ENCODE data around the gene SLC22A16.
"Not testable (repeated sequence)": the region's sequence is repeated elsewhere in the genome, so short reads cannot be mapped to it uniquely, and the experiment has no call there.

The SLC22A16 gene

GRCh38 chr6:110476046-110476849 is at the start of gene SLC22A16:
TSS of gene SLC22A16 (minus strand) at chr6:110476613. CDS start at chr6:110476574, 39 bp downstream.
- peak; percentile 52 for DNase-seq (ENCODE audit: low spot score)

DNA sequence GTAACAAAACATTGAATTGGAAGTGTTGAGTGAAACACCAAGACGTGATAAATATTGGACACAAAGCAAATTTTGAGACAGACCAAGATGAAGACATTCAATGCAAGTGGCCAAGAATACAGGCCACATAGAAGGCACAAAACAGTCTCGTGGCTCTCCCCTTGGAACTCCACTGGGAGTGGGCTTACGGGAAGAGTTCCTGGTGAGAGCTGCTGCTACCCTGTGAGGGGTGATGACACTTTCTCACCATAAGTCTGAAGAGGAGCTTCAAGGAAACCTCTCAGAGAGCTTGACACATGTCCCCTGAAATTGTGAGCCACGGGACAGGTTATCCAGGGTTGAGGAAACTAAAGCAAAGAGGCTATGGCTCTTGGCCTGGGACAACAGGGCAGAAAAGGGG is 48.6 kb upstream of the SLC22A16 start:
- DNase-seq (ENCODE audit: low spot score): no peak

GRCh38 chr6:110524305-110524704 is 47.9 kb upstream of the SLC22A16 start:
- no peak for DNase-seq (ENCODE audit: low spot score)

DNA sequence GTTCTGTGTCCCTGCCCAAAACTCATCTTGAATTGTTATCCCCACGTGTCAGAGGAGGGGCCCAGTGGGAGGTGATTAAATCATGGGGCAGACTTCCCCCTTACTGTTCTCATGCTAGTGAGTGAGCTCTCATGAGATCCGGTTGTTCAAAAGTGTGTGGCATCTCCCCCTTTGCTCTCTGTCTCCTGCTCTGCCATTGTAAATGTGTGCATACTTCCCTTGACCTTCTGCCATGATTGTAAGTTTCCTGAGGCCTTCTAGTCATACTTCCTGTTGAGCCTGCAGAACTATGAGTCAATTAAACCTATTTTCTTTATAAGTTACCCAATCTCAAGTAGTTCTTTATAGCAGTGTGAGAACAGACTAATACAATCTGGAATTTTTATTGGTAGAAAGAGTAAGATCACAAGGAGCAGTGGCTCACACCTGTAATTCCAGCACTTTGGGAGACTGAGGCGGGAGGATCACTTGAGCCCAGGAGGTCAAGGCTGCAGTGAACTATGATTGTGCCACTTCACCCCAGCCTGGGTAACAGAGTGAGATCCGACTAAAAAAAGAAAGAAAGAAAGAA is 47.1 kb upstream of the SLC22A16 start:
- DNase-seq (ENCODE audit: low spot score): no peak

DNA sequence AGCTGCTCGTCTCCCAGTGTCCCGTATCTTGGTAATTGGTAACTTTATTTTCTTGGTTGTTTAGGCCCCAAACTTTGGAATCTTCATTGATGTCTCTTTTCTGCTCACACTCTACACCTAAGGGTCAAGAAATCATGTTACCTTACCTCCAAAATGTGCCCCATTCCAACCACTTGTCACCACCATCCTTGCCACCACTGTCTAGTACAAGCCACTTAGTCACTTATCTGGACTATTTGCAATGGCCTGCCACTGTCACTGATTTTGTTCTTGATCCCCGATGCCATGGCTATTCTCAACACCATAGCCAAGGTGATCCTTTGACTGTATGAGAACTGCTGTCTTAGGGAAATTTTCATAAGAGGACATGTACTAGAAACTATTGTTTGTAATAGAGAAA is 46.0 kb upstream of the SLC22A16 start:
- DNase-seq (ENCODE audit: low spot score): no peak

- no peak for DNase-seq (ENCODE audit: low spot score)
Measured at GRCh38 chr6:110520992-110521543, 44.7 kb upstream of the SLC22A16 start.

GRCh38 chr6:110520209-110520965 is 44.0 kb upstream of the SLC22A16 start:
- no peak for DNase-seq (ENCODE audit: low spot score)

DNA sequence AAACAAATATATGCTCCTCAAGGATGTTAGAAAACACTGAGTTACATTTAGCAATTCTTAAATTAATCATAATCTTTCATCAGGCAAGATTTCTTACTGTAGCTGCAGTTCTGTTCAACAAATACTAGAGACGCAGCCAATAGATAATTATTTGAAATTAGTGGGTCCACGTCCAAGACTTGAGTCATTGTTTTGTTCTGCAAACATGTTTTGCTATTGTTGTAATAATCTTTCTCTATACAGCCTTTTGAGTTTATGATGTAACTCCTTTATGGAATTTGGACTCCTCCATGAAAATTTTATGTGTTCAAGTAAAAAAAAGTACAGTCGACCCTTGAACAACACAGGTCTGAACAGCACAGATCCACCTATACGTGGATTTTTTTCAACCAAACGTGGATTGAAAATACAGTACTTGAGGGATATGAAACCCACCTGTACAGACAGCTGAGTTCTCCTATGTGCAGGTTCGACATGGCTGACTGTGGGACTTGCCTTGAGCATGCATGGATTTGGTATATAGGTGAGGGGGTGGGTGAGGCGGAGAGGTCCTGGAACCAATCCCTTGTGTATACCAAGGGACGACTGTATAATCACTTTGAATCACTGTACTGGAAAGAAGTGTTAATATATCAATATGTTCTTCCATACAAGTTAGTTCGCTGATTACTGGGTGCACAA is 41.3 kb upstream of the SLC22A16 start:
- DNase-seq (ENCODE audit: low spot score): no peak

DNA sequence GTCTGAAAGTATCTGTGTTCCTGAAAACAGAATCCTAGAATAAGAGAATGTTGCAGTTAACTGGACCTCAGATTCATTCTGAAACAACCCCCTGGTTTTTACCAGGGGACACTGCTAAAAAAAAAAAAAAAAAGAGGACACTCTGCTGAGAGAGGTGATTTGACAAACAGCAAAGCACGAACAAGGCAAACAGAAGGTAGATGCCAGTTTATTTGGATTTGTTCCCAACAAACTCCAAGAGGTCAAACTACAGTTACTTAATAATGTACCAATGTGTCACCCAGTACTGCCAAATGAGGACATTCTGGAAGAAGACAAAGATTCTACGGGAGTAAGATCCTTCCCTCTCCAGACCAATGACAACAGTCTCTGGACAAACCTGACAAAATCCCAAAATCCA is 40.6 kb upstream of the SLC22A16 start:
- no peak for DNase-seq (ENCODE audit: low spot score)

DNA sequence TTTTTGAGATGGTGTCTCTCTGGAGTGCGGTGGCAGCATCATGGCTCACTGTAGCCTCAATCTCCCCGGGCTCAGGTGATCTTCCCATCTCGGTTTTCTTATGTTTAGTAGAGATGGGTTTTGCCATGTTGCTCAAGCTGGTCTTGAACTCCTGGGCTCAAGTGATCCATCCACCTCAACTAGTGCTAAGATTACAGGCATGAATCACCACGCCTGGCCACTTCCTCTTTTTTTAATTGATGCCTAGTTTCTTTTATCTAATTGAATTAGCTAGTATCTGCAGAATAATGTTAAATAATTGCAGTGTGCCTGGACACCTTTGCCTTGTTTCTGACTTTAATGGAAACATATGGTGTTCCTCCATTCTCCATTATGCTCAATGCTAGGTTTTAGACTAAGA is 38.4 kb upstream of the SLC22A16 start:
- no peak for DNase-seq (ENCODE audit: low spot score)

GRCh38 chr6:110512991-110513390 is 36.6 kb upstream of the SLC22A16 start:
- DNase-seq (ENCODE audit: low spot score): no peak

DNA sequence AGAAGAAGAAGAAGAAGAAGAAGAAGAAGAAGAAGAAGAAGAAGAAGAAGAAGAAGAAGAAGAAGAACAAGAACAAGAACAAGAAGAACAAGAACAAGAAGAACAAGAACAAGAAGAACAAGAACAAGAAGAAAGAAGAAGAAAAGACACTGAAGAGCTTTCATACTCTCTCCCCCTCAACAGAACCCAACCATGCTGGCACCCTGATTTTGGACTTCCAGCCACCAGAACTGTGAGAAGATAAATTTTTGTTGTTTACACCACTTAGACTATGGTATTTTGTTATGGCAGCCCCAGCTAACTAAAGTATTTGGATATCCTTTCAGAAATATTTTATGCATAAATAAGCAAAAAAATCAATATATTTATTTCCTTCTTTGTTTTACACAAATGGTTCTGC is 36.1 kb upstream of the SLC22A16 start:
- not testable (repeated sequence) for DNase-seq (ENCODE audit: low spot score)

- DNase-seq (ENCODE audit: low spot score): peak; percentile 69
Measured at GRCh38 chr6:110511401-110511800, 35.0 kb upstream of the SLC22A16 start.

DNA sequence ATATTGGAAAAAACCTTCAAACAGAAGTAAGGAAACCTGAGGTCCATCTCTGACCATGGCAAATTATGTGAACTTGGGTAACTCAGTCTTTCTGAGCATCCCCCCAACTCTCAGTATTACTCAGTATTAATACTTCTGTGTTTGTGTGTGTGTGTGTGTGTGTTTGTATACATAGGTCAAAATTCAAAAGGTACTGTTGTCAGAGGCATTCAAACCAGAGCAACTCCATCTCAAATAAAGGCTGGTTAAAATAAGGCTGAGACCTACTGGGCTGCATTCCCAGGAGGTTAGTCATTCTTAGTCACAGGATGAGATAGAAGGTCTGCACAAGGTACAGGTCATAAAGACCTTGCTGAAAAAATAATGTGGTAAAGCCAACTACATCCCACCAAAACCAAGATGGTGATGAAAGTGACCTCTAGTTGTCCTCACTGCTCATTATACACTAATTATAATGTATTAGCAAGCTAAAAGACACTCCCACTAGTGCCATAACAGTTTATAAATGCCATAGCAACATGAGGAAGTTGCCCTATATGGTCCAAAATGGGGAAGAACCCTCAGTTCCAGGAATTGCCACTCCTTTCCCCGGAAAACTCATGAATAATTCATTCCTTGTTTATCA is 33.3 kb upstream of the SLC22A16 start:
- no peak for DNase-seq (ENCODE audit: low spot score)

GRCh38 chr6:110504891-110505290 is 28.5 kb upstream of the SLC22A16 start:
- not testable (repeated sequence) for DNase-seq (ENCODE audit: low spot score)

GRCh38 chr6:110495949-110496348 is 19.5 kb upstream of the SLC22A16 start:
- no peak for DNase-seq (ENCODE audit: low spot score)

DNA sequence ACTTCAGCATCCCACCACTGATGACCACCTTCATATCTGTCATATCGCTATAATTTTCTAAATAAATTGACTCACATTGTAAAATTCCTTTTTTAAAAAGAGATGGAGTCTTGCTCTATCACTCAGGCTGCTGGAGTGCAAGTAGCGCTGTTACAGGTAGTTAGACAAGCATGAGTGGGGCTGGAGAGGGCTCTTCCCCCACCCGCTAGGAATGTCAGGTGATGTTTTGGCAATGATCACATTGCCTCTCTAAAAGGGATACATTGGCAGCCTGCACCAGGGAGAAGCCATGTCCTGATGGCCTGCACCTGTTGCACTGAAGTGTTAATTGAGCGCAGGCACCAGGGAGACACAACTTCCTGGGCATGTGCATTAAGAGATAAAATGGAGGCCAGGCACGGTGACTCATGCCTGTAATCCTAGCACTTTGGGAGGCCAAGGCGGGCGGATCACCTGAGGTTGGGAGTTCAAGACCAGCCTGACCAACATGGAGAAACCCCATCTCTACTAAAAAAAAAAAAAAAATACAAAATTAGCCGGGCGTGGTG is 16.9 kb upstream of the SLC22A16 start:
- no peak for DNase-seq (ENCODE audit: low spot score)

GRCh38 chr6:110492584-110492983 is 16.2 kb upstream of the SLC22A16 start:
- DNase-seq (ENCODE audit: low spot score): no peak

DNA sequence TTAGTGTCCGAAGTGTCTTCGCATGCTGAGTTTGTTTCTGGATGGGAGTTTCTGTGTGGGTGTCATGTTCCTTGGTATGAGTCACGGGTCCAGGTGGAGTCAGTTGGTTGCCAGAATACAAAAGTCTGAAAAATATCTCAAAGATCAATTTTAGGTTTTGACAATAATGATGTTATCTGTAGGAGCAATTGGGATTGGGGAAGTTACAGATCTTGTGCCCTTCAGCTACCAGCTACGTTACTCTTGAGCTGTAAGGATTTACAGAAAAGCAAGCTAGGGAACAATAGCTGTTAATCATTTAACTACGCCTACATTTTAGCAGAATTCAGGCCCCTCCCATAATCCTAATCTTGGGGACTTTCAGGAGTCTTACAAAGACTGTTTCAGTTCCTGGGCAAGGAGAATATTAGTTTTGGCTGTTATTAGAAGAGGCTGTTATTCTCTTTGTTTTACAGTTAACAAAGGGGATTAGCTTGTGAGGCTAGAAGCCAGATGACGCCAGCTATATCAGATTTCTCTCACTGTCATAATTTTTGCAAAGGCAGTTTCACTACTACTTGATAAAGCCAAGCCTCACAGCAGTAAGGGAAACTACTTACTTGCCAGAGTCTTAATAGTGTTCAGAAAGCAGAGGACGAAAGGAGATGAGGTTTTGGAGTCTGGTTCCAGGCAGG is 15.4 kb upstream of the SLC22A16 start:
- DNase-seq (ENCODE audit: low spot score): peak; percentile 24

- no peak for DNase-seq (ENCODE audit: low spot score)
Measured at GRCh38 chr6:110491299-110491643, 14.9 kb upstream of the SLC22A16 start.

DNA sequence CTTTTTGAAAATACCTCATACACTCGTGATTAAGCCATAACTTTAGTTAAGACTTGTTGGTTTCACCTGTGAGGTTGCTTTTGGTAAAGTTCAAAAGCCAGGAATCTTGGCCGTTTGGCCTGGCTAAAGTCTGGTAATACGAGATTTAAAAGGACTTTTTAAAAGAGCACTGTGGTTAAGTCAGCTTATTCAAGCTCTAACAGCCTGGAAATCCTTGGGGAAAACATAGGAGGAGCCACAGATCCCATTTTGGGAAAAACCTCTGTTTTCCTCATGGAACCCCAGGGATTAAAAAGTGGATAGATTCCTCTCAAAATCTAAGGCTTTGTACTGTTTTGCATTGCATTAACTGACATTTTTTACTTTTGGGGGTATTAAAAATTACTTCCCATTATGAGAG is 13.7 kb upstream of the SLC22A16 start:
- DNase-seq (ENCODE audit: low spot score): no peak
